C1 segment of cervical spinal cord (tissue), 14 donors: ENCODE measurements around the gene ANKRD17.

ENCODE experiments used
- DNase-seq, 14 donors: peaks; one replicate each; lab custom pipeline; 2025; lab: John Stamatoyannopoulos, UW

The ANKRD17 gene

DNA sequence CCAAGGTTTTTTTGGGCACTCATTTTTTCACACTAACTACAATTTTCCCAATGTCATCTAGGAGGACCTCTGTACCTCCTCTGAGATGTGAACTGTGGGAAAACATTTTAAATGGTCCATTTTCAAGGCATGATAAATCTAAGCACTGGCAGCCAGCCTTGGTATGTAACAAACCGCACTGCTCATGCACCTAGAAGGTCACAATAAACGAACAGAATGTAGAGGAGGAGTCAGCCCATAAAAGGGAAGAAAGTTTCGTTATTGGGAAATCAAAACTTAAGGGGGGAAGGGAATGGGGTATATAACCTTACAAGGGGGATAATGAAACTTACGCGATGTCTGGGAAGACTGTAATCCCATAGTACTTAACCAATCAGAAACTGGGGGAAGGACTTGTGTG lies 205.5 kb downstream of the ANKRD17 start:
- DNase-seq = no peak

DNA sequence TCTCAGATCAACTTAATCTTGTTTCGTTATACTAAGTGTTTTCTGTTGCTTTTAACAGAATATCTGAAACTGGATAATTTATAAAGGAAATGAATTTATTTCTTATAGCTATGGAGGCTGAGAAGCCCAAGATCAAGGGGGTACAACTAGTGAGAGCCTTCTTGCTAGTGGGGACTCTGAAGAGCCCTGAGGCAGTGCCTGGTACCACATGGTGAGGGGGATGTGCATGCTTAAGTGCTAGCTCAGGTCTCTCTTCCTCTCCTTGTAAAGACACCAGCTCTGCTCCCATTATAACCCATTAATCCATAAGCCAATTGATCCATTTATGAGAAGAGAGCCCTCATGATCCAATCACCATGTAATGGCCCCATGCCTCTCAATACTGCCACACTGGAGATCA lies 207.0 kb downstream of the ANKRD17 start:
- DNase-seq = no peak

DNA sequence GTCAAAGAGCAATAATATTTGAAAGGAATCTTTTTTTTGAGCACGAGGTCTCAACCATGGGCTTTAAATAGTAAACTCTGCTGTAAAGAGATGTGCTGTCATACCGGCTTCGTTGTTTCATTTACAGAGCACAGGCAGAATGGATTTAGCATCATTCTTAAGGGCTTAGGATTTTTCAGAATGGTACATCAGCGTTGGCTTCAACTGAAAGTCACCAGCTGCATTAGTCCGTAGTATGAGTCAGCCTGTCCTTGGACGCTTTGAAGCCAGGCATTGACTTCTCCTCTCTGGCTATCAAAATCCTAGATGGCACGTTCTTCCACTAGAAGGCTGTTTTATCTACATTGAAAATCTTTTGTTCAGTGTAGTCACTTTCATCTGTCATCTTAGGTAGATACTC lies 212.7 kb downstream of the ANKRD17 start:
- DNase-seq = no peak

DNA sequence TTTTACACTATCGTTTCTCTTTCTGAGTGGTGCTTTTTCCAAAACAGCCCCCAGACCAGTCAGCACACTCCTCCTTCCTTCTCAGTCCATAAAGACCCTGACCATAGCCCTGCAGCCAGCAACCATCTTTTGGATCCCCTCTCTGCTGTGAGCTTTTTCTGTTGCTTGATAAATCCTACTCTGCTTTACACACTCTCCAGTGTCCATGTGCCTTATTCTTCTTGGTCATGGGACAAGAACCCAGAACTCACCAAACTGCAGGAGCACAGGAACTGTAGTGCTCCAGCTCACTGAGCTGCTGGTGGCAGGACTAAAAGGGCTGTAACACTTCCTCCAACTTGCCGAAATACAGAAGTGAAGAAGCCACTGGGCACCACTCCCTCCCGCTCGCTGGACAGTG lies 221.5 kb downstream of the ANKRD17 start:
- no peak for DNase-seq

DNA sequence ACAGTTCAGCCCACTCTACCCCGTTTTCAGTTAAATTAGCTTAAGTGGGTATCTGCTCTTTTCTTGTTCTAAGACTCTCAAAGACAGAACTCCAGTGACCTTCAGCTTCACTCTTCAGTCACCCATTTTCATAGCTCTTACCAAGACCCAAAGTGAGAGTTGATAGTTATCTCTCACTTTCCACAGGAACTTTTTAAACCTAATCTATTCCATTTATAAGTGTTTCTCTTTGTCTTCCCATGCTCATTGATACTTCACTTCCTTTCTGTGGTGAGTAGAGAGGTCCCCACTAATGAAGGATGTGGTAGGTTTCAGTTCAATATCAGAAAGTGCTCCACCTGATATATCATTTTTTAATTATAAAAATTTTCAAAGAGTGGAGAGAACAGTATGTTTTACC lies 222.5 kb downstream of the ANKRD17 start:
- DNase-seq = no peak

DNA sequence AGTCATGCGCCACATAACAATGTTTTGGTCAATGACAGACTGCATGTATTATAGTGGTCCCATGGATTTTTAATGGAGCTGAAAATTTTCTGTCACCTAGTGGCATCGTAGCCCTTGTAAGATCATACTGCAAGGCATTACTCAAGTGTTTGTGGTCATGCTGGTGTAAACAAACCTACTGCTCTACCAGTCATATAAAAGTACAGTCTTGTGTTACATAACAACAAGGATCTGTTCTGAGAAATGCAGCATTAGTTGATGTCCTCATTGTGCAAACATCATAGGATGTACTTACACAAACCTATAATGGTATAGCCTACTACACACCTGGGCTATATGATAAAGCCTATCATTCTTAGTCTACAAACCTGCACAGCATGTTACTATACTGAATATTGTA lies 223.7 kb downstream of the ANKRD17 start:
- no peak for DNase-seq

DNA sequence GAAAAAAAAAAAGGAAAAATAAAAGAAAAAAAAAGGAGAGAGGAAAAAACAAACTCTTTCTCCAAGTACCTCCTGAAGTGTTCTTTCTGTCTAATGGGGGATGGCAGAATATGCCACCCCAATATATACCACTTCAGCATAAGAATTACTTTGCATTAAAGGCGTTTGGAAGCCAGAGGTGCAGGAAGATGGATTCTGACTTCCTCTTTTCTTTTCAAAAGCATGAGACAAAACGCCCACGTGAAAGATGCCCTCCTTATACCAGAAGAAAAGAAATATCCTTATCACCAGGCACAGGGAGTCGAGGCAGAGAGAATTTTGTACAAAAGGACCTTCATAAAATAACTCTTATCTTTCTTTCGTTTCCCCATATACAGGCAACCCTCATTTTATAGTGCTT lies 230.0 kb downstream of the ANKRD17 start:
- no peak for DNase-seq
